ENCODE results near the gene CUL2.

CUL2 gene

GRCh38 chr10:35020481-35020880, 69.7 kb downstream of the CUL2 start:
- Histone ChIP-seq H3K9ac (ENCODE audit: low read depth, low read length) (no peak overlapping the region), H3K9me3 (ENCODE audit: control insufficient read depth, insufficient read depth, low read length) (no peaks in the 10 kb centered on the region), H3K36me3 (ENCODE audit: insufficient read depth, low read length) (peaks cover 6% of the 10 kb centered on the region; the same call in 1 of the 2 replicates), H3K4me1 (ENCODE audit: insufficient read depth, low read length) (no peaks in the 10 kb centered on the region)

- no peak overlapping the region for H3K9ac ChIP-seq (ENCODE audit: low read depth, low read length)
- no peaks in the 10 kb centered on the region for H3K9me3 ChIP-seq (ENCODE audit: control insufficient read depth, insufficient read depth, low read length)
- peaks cover 6% of the 10 kb centered on the region; the same call in 1 of the 2 replicates for H3K36me3 ChIP-seq (ENCODE audit: insufficient read depth, low read length)
- no peaks in the 10 kb centered on the region for H3K4me1 ChIP-seq (ENCODE audit: insufficient read depth, low read length)
Observed at GRCh38 chr10:35019041-35020024, 70.8 kb downstream of the CUL2 start.

GRCh38 chr10:35017608-35018007, 72.5 kb downstream of the CUL2 start:
- Histone ChIP-seq H3K36me3 (ENCODE audit: insufficient read depth, low read length) (peaks cover 6% of the 10 kb centered on the region; the same call in 1 of the 2 replicates), H3K9ac (ENCODE audit: low read depth, low read length) (no peak overlapping the region), H3K4me1 (ENCODE audit: insufficient read depth, low read length) (peaks cover under 1% of the 10 kb centered on the region), H3K9me3 (ENCODE audit: control insufficient read depth, insufficient read depth, low read length) (no peaks in the 10 kb centered on the region)

- Histone ChIP-seq H3K4me1 (ENCODE audit: insufficient read depth, low read length) (peaks cover 10% of the 10 kb centered on the region), H3K9me3 (ENCODE audit: control insufficient read depth, insufficient read depth, low read length) (no peaks in the 10 kb centered on the region), H3K36me3 (ENCODE audit: insufficient read depth, low read length) (peaks cover 9% of the 10 kb centered on the region), H3K9ac (ENCODE audit: low read depth, low read length) (no peak overlapping the region)
Observed at GRCh38 chr10:35015843-35016408, 74.2 kb downstream of the CUL2 start.

GRCh38 chr10:35012781-35013180, 77.4 kb downstream of the CUL2 start:
- peaks cover 10% of the 10 kb centered on the region for H3K4me1 ChIP-seq (ENCODE audit: insufficient read depth, low read length)
- H3K36me3 ChIP-seq (ENCODE audit: insufficient read depth, low read length) = peaks cover 12% of the 10 kb centered on the region
- no peaks in the 10 kb centered on the region for H3K9me3 ChIP-seq (ENCODE audit: control insufficient read depth, insufficient read depth, low read length)
- no peak overlapping the region for H3K9ac ChIP-seq (ENCODE audit: low read depth, low read length)

- H3K36me3 ChIP-seq (ENCODE audit: insufficient read depth, low read length) = peaks cover 12% of the 10 kb centered on the region
- H3K9ac ChIP-seq (ENCODE audit: low read depth, low read length) = no peak overlapping the region
- peaks cover 10% of the 10 kb centered on the region for H3K4me1 ChIP-seq (ENCODE audit: insufficient read depth, low read length)
- no peaks in the 10 kb centered on the region for H3K9me3 ChIP-seq (ENCODE audit: control insufficient read depth, insufficient read depth, low read length)
Observed at GRCh38 chr10:35011771-35012191, 78.4 kb downstream of the CUL2 start.

GRCh38 chr10:35007858-35008301, 82.3 kb downstream of the CUL2 start:
- H3K9ac ChIP-seq (ENCODE audit: low read depth, low read length) = no peak overlapping the region
- no peaks in the 10 kb centered on the region for H3K9me3 ChIP-seq (ENCODE audit: control insufficient read depth, insufficient read depth, low read length)
- H3K36me3 ChIP-seq (ENCODE audit: insufficient read depth, low read length) = peaks cover 5% of the 10 kb centered on the region; the same call in 1 of the 2 replicates
- peaks cover 17% of the 10 kb centered on the region for H3K4me1 ChIP-seq (ENCODE audit: insufficient read depth, low read length)

GRCh38 chr10:35006836-35007235, 83.3 kb downstream of the CUL2 start:
- Histone ChIP-seq H3K9me3 (ENCODE audit: control insufficient read depth, insufficient read depth, low read length) (no peaks in the 10 kb centered on the region), H3K36me3 (ENCODE audit: insufficient read depth, low read length) (peaks cover 5% of the 10 kb centered on the region; the same call in 1 of the 2 replicates), H3K9ac (ENCODE audit: low read depth, low read length) (no peak overlapping the region), H3K4me1 (ENCODE audit: insufficient read depth, low read length) (peaks cover 9% of the 10 kb centered on the region)

GRCh38 chr10:35005868-35006267, 84.3 kb downstream of the CUL2 start:
- H3K9ac ChIP-seq (ENCODE audit: low read depth, low read length) = no peak overlapping the region

GRCh38 chr10:35004651-35005050, 85.5 kb downstream of the CUL2 start:
- no peaks in the 10 kb centered on the region for H3K9me3 ChIP-seq (ENCODE audit: control insufficient read depth, insufficient read depth, low read length)
- no peaks in the 10 kb centered on the region for H3K36me3 ChIP-seq (ENCODE audit: insufficient read depth, low read length)
- H3K4me1 ChIP-seq (ENCODE audit: insufficient read depth, low read length) = peaks cover 7% of the 10 kb centered on the region
- no peak overlapping the region for H3K9ac ChIP-seq (ENCODE audit: low read depth, low read length)

More at GRCh38 chr10:35005868-35006267, 84.3 kb downstream of the CUL2 start:
- Histone ChIP-seq H3K36me3 (ENCODE audit: insufficient read depth, low read length) (peaks cover 3% of the 10 kb centered on the region; the same call in 1 of the 2 replicates), H3K9me3 (ENCODE audit: control insufficient read depth, insufficient read depth, low read length) (no peaks in the 10 kb centered on the region), H3K4me1 (ENCODE audit: insufficient read depth, low read length) (peaks cover 7% of the 10 kb centered on the region)

- Histone ChIP-seq H3K9me3 (ENCODE audit: control insufficient read depth, insufficient read depth, low read length) (no peaks in the 10 kb centered on the region), H3K36me3 (ENCODE audit: insufficient read depth, low read length) (no peaks in the 10 kb centered on the region), H3K9ac (ENCODE audit: low read depth, low read length) (no peak overlapping the region; the same call in 1 of the 2 replicates), H3K4me1 (ENCODE audit: insufficient read depth, low read length) (peaks cover 7% of the 10 kb centered on the region)
Observed at GRCh38 chr10:35003906-35004305, 86.2 kb downstream of the CUL2 start.

- H3K4me1 ChIP-seq (ENCODE audit: insufficient read depth, low read length) = peaks cover 8% of the 10 kb centered on the region
- no peaks in the 10 kb centered on the region for H3K36me3 ChIP-seq (ENCODE audit: insufficient read depth, low read length)
- H3K9me3 ChIP-seq (ENCODE audit: control insufficient read depth, insufficient read depth, low read length) = no peaks in the 10 kb centered on the region
- H3K9ac ChIP-seq (ENCODE audit: low read depth, low read length) = no peak overlapping the region
Observed at GRCh38 chr10:35000936-35001335, 89.2 kb downstream of the CUL2 start.

- Histone ChIP-seq H3K9ac (ENCODE audit: low read depth, low read length) (no peak overlapping the region), H3K9me3 (ENCODE audit: control insufficient read depth, insufficient read depth, low read length) (no peaks in the 10 kb centered on the region), H3K4me1 (ENCODE audit: insufficient read depth, low read length) (peaks cover 20% of the 10 kb centered on the region), H3K36me3 (ENCODE audit: insufficient read depth, low read length) (no peaks in the 10 kb centered on the region)
Observed at GRCh38 chr10:34999532-34999931, 90.6 kb downstream of the CUL2 start.

GRCh38 chr10:34998940-34999339, 91.2 kb downstream of the CUL2 start:
- Histone ChIP-seq H3K36me3 (ENCODE audit: insufficient read depth, low read length) (no peaks in the 10 kb centered on the region), H3K9me3 (ENCODE audit: control insufficient read depth, insufficient read depth, low read length) (no peaks in the 10 kb centered on the region), H3K9ac (ENCODE audit: low read depth, low read length) (no peak overlapping the region), H3K4me1 (ENCODE audit: insufficient read depth, low read length) (peaks cover 16% of the 10 kb centered on the region)
